ENCODE data around the gene DOCK1. TPM values are rescaled to one million over a fixed set of nuclear protein-coding genes. Genes with fewer than 3 reads are reported as not detected.
"Not testable (repeated sequence)": the region's sequence is repeated elsewhere in the genome, so short reads cannot be mapped to it uniquely, and the experiment has no call there.

DOCK1 gene
- total RNA-seq, 2 donors from 2014 or later = 41.2 to 56.0 TPM

DNA sequence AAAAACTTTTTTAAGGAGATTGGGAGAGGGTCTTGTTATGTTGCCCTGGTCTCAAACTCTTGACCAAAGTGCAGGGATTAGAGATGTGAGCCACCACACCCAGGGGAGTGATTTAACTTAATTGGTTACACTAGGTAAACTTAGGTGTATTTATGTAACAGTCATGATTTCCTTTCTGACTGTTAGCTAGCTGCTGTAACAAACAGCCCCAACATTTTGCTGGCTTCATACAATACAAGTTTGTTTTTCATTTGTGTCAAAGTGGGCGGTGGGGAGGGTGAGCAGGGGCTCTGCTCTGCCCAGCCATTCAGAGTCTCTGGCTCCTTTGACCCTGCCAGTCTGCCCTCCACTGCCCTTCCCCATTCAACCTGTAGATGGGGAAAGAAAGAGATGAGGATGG, 9.3 kb downstream of the DOCK1 start:
- Histone ChIP-seq H3K27ac (no peak overlapping the region), H3K4me1 (replicated peaks) (peaks cover 7% of the 10 kb centered on the region), H3K36me3 (no peaks in the 10 kb centered on the region), H3K27me3 (replicated peaks; ENCODE audit: insufficient read depth) (no peaks in the 10 kb centered on the region), H3K4me3 (no peak overlapping the region), H3K9me3 (no peaks in the 10 kb centered on the region)
- intact Hi-C loops (cut with DNase I) = no loop called here
- TF ChIP-seq CTCF (IDR thresholded peaks at IDR 0.05) (no peak), POLR2A (IDR thresholded peaks at IDR 0.05) (no peak), POLR2AphosphoS5 (IDR thresholded peaks at IDR 0.05) (no peak)
- 95% methylated on average over 1 of the region's 1 CpG for WGBS
- DNase-seq (ENCODE audit: low spot score) = no peak

- intact Hi-C loops (cut with DNase I); H3K4me1 ChIP-seq (replicated peaks); H3K27ac ChIP-seq; H3K36me3 ChIP-seq; H3K9me3 ChIP-seq; H3K4me3 ChIP-seq; H3K27me3 ChIP-seq (replicated peaks; ENCODE audit: insufficient read depth); DNase-seq (ENCODE audit: low spot score): not testable (repeated sequence)
- 88% methylated on average over 12 of the region's 12 CpGs for WGBS
Observed at GRCh38 chr10:126916952-126917351, 11.7 kb downstream of the DOCK1 start.

DNA sequence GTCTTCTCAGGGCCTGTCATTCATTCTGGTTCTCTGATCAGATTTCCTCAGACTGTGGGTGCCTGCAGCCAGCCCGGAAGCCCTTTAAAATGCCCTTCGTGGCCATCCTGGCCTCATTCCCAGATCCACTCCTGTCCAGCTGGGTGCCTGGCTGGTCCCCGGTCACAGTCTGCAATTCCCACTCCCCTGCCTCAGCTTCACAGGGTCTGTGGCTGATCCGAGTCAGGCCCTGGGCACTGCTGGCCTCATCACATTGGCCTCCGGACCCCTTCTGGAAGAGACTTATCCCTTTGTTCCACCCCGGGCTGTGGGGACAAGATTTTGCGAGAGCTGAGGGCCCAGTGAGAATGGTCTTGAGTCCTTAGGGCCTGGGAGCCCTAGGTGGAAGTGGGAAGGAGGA, 12.1 kb downstream of the DOCK1 start:
- intact Hi-C loops (cut with DNase I) = no loop called here
- TF ChIP-seq POLR2A (IDR thresholded peaks at IDR 0.05) (no peak), CTCF (IDR thresholded peaks at IDR 0.05) (no peak), POLR2AphosphoS5 (IDR thresholded peaks at IDR 0.05) (no peak)
- no peaks in the 10 kb centered on the region for H3K27me3 ChIP-seq (replicated peaks; ENCODE audit: insufficient read depth)
- no peak for DNase-seq (ENCODE audit: low spot score)
- no peaks in the 10 kb centered on the region for H3K9me3 ChIP-seq
- peaks cover 7% of the 10 kb centered on the region for H3K4me1 ChIP-seq (replicated peaks)
- no peak overlapping the region for H3K27ac ChIP-seq
- no peaks in the 10 kb centered on the region for H3K36me3 ChIP-seq
- H3K4me3 ChIP-seq = no peak overlapping the region
- whole genome bisulfite sequencing = 68% methylated on average over 7 of the region's 7 CpGs

DNA sequence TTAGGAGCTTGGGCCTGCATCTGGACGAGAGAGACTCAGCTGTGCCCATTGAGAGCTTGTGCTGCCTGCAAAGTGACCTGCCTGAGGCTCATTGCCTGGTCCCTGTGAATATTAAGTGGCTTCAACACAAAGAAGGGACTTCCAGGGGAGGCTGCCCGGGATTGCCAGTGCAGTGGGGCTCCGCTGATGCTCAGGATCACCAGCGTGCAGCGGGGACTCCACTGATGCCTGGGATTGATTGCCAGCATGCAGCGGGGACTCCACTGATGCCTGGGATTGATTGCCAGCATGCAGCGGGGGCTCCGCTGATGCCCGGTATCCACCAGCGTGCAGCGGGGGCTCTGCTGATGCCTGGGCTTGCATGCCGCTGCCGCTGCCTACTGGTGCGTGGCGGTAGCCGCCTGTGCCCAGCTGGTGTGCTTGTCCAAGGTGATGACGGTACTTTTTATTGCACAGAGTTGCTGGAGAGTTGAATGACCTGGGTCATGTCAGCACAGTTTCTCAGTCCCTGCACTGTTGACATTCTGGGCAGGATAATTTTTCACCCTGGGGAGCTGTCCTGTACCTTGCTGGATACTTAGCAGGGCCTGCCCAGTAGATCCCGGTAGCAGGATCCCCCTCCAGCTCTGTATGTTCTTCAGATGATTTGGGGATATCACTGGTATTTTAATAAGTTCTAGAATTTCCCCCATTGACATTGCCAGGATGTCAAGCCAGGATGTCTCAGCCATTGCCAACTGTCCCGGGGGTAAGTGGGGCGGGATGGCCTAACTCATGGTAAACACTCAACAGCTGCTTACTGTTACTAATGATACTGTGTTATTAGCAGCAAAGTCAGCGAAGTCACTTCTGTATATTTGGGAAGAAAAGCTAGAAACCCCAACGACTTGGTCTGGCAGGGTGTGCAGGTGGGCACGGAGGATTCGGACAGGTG, 13.0 kb downstream of the DOCK1 start:
- peak overlapping the region in 1 of 2 donors; percentile 9 for H3K27ac ChIP-seq
- no peaks in the 10 kb centered on the region for H3K27me3 ChIP-seq (replicated peaks; ENCODE audit: insufficient read depth)
- intact Hi-C loops (cut with DNase I) = no loop called here
- TF ChIP-seq POLR2AphosphoS5 (IDR thresholded peaks at IDR 0.05) = no peak
- TF ChIP-seq POLR2A (IDR thresholded peaks at IDR 0.05) = no peak
- TF ChIP-seq CTCF (IDR thresholded peaks at IDR 0.05) = no peak
- H3K4me3 ChIP-seq = no peak overlapping the region
- no peak for DNase-seq (ENCODE audit: low spot score)
- H3K9me3 ChIP-seq = no peaks in the 10 kb centered on the region
- peaks cover 7% of the 10 kb centered on the region for H3K4me1 ChIP-seq (replicated peaks)
- 58% methylated on average over 24 of the region's 24 CpGs for WGBS
- H3K36me3 ChIP-seq = no peaks in the 10 kb centered on the region

GRCh38 chr10:126919426-126919825, 14.2 kb downstream of the DOCK1 start:
- H3K27ac ChIP-seq = no peak overlapping the region
- no peak overlapping the region for H3K4me3 ChIP-seq
- intact Hi-C loops (cut with DNase I) = no loop called here
- DNase-seq (ENCODE audit: low spot score) = no peak
- TF ChIP-seq POLR2AphosphoS5 (IDR thresholded peaks at IDR 0.05) (no peak), POLR2A (IDR thresholded peaks at IDR 0.05) (no peak), CTCF (IDR thresholded peaks at IDR 0.05) (no peak)
- no peaks in the 10 kb centered on the region for H3K9me3 ChIP-seq
- H3K4me1 ChIP-seq (replicated peaks) = peaks cover 7% of the 10 kb centered on the region
- 75% methylated on average over 13 of the region's 13 CpGs for WGBS
- no peaks in the 10 kb centered on the region for H3K36me3 ChIP-seq
- no peaks in the 10 kb centered on the region for H3K27me3 ChIP-seq (replicated peaks; ENCODE audit: insufficient read depth)
